HG03457 (cell line): Measurements from ENCODE around the gene MAP2K6.

ENCODE experiments used
- ATAC-seq: cut with Tn5 transposase; IDR thresholded peaks from one replicate; pipeline ENCODE4 v1.9.1; 2021; ENCODE audit warnings: moderate number of reproducible peaks; ENCODE audit not compliant: unreplicated experiment

Gene MAP2K6

DNA sequence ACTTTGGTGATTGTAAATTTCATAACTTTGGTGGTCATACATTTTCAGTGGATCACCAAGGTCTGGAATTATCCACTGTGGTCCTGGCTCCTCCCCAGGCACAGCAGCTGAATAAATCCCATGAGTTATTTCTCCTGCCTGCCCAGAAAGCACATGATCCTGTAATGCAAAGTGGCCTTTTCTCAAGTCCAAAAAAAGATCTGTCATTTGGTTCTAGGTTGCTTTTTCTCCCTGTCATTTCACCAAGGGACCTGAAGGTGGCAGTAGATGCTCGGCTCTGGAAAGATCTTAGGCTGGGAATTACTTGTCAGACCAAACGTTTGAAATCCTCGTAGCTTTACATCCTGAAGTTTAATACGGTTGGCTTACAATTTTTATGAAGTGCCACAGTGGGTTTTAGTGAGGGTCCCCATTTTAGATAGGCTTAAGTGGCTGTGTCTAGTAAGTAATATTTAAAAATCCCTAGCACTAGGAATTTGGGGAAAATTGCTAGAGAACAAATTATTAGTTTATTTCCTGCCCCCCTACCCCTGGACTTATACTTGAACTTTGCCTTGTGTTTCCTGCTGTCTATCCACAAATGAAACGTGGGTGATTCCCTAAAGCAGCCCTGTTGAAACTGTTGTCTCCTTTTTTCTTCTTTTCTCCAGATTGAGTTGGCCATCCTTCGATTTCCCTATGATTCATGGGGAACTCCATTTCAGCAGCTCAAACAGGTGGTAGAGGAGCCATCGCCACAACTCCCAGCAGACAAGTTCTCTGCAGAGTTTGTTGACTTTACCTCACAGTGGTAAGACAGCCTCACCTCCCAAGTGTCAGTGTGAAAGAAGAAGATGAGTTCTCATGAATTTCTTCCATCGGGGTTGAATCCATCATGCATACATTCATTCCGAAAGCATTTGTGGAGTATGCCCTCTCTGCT is 111.7 kb downstream of the MAP2K6 start:
- ATAC-seq: no peak

DNA sequence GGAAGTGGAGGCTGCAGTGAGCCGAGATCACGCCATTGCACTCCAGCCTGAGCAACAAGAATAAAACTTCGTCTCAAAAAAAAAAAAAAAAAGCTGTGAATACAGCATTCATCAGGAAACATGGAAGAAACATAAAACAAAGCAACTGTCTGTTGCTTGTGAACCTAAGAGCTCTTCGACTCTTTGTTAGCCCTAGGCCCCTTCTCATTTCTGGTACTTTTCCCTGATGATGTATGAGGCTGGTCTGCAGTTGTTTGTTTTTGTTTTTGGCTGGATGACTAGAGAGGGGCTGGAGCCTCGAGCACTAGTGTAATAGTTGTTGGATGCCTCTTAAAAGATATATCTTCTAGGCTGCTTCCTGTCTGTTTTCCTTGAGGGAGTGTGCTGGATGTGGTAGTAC is 113.5 kb downstream of the MAP2K6 start:
- no peak for ATAC-seq

DNA sequence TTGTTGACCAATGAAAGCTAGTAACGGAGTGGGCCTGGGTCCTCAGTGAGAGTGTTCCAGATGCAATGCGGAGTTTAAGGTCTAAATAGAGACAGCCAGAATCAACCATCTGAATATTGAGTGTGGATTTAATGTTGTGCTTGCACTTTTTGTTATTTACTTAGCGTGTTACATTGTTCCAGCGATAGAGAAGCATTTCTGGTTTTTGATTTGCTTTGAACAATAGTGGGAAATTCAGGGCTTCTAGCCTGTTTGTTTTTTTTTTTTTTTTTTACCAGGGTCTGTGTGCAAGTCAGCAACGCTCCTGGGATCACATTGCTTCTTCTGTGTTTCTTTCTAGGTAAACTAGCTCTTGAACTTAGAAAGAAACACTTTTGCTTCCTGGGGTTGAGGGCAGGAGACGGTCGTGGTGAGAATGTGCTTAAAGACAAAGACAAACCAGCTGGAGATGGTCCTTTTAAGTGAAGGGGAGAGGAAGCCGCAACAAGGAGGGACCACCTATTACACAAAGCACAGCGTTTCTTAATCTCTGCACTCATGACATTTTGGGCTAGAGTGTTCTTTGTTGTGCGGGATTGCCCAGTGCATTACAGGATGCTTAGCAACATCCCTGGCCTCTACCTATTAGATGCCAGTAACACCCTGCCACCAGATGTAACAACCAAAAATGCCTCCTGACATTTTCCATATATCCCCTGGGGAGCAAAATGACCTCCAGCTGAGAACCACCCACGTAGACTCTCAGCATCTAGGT is 119.2 kb downstream of the MAP2K6 start:
- ATAC-seq: no peak

DNA sequence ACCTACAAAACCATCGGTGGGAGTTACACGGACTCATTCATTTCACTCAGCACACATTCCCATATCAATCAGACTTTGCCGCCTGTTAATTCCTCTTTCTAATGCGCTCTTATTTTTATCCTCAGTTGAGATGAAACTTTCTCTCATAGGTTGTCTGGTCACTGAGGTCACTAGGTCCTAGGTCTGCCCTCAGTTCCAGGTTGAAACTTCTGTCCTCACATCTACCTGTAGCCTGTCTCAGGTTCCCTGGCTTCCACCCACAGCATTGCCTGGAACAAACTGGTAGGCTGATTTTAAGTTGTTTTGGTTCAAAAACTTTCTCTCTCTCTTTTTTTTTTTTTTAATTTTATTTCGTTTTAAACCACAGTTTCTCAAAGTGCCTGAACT is 119.7 kb downstream of the MAP2K6 start:
- no peak for ATAC-seq

DNA sequence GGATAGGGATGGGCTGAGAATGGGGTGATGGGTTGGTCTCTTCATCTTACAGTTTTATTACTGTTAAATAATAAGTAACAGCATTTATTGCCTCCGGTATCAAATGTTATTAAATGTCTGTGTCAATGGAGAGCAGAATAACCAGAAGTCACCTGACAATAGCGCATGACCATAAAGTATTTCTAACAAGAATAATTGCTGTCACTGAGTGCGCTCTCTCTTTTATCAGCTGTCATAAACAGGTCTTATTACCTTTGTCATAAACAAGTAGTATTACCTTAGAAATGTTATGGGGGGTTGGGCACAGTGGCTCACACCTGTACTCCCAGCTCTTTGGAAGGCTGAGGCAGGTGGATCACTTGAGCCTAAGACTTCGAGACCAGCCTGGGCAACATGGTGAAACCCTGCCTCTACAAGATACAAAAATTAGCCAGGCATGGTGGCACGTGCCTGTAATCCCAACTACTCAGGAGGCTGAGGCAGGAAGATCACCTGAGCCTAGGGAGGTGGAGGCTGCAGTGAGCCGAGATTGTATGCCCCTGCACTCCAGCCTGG is 120.6 kb downstream of the MAP2K6 start:
- ATAC-seq: no peak

DNA sequence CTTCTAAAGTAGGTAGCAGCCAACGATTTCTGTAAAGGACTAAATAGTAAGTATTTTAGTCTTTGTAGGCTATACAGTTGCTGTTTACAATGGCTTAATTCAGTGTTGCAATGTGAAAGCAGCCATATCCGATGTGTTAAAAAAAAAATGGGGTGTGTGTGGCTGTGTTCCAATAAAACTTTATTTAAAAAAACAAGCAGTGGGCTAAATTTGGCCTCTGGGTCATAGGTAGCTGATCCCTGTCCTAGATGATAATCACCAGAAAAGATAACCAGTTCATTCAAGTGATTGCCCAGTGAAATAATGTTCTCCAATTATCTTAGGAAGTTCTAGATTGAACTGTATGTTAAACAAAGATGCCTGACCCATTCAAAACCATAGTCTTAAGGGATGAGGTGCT is 124.3 kb downstream of the MAP2K6 start:
- ATAC-seq: no peak

DNA sequence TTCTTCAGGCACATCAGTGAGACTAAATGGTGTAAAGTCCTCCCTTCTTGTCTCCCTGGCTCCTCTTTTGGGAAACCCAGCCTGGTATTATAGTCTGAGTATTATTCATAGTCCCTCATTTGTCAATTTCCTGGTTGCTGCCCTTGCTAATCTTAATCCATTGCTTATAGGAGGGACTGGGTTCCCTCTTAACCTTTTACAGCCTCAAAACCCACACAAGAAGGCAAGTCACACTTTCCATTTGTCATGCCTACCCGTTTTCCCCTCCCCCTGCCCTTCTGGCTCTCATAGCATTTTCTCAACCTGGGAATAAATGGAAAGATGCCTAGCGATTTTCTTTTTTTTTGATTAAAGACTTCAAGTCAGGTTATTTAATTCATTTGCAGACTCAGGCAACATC is 124.8 kb downstream of the MAP2K6 start:
- no peak for ATAC-seq

DNA sequence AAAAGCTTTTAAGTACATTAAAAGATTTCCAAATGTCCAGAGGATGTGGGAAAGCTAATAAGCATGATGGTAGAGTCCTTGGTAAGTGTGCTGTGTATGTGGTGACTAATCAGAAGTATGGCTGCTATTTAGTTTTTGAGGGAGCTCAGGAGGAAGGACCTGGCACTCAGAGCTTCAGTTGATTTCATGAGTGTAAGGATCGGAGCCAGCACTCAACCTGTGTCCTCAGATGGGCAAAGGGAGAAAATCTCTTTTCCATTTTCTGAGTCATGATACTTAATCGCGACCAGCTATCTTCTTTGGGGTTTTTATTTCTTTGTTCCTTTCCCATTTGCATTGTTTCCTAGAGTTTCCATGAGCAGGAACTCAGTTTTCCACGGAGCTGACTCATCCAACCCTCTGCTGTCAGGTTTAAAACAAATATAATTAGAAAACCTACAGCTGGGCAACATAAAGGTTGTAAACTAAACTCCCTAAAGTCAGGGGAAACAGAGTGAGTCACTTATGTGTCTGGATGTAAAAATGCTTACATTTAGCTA is 125.4 kb downstream of the MAP2K6 start:
- ATAC-seq: no peak

DNA sequence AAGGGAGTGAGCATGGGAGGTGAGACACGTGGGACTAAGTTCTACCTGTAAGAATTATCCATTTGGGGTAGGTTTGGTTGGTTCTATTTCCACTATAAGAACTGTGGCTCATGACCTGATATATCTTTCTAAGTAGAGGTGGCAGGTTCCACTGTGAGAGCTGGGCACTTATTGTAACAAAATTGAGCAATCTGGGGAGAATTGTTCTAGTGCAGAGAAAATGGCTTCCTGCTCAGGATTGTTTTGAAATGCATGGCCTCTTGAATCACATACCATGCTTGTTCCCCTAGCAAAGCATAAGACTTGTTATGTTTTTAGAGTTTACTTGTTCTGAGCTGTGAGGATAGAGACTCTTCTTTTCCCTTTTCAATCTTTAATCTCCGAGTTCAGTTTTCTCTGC is 125.9 kb downstream of the MAP2K6 start:
- no peak for ATAC-seq

DNA sequence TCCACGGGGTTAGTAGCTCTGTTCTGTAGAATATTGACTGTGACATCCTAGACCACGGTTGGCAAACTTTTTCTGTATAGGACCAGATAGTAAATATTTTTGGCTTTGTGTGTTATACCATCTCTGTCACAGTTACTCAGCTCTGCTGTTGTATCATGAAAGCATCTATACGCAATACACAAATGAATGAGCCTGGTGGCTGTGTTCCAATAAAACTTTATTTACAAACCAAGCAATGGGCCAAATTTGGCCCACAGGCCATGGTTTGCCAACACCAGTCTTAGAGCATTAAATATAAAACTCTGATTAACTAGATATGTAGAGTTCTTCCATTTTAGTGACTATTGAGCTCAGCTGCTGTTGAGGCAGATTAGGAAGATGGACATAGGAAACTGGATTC is 132.7 kb downstream of the MAP2K6 start:
- ATAC-seq: no peak

DNA sequence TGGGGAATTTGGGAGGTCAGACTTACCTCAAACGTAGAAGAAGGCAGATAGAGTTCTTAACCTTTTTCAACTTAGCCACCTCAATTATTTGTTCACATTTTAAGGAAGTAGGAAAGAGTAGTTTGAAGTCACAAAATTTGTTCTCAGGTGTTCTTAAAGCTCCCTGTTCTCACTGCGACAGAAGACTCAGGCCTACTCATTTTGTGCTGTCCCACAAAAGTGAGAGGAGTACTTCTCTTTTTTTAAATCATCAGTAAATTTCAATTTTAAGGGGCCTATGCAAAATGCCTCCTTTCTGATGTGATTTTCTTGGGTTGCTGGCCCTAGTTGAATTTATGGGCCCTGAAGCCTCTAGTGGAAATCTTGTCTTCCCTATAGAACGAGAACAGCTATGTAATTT is 133.4 kb downstream of the MAP2K6 start:
- no peak for ATAC-seq

DNA sequence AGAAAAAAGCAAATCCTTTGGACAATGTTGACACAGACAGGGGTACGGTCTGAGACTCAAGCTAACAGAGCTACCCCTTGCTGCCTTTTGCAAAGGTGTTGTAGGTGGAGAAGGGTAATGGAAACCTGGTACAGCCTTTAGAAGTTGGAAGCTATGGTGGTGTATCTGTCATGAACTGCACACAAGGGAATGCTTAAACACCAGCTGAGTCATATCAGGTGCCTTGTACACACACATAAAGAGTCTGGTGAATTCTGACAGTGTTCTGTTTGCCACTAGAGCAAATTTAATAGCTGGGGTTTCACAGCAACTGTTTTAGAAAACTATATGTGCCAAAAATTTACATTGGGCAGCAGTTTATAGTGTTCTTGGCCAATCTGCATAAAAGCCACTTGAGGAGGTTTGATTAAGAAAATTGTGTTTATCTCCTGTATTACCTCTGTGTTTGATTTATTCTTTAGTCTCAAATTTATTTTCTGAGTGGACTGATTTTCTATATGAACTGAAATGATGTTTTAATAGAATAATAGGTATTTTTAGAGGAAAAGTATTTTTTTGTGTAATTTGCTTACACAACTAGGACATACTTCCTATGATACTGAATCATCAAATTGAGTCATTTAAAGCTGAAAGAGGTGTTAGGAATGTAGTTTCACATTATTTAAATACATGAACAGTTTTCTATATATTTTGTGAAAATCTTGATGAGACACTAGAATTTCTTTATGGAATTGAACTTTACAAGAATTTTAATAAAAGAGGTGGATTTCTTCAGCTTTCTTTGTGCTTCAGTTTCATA is 136.9 kb downstream of the MAP2K6 start:
- ATAC-seq: no peak

DNA sequence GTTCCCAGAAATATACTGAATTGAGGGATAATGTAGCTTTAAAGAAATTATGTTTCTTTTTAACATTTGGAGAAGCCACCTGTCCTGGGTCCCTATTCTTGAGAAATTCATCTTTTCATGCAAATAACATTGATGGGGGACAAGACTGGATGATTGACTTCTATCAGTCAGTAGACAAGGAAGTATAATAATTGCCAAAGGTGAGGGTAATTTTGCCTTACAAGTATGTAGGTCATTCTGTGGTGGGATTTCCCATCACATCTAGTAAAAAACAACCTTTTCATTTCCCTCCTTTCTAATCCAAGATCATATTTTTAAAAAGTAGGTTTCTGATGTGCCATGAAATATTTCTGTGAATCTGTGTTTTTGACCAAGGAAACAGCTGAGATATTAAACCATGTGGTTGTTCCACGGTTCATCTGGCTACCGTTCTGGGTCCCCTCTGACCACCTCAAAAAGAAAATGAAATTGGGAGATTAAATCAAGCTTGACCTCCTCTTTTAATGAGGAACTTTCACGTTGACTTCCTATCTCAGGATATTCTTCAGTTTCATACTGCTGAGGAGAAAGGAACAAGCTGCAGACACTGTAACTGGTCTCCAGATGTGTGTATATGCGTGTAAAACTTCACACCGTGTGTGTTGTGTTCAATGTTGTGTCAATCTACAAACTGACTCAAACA is 138.6 kb downstream of the MAP2K6 start:
- no peak for ATAC-seq

DNA sequence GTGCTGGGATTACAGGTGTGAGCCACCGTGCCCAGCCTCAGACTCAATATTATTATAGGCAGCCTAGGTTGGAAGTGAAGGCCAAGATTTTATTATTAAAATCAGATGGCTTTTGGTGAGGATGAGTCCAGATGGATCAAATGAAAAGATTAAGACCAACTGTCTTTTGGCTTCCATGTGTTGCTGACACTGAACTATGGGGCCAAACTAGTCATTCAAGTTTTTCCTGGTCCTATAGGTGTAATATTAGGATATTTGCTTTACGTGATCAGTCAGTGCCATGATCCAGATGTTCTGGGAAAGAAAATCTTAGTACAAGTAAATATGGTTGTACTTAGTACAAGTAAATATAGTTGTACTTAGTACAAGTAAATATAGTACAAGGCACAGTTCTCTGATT is 140.6 kb downstream of the MAP2K6 start:
- no peak for ATAC-seq

DNA sequence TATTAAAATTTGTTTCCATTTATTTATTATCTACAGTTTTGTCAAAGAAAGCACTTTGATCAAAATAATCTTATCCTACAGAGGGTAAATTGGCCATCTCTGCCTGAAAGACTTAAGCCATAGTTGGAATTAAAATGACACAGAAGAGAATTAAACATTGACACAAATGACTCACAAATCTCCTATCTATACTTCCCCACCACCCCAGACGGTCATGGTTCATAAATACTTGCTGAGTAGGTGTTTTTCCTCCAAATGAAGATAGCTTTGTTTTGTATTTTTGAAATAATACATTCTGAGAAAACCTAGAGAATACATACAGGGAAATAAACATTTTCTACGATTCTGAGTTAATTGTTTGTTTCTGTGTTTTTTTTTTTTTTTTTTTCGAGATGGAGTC is 142.8 kb downstream of the MAP2K6 start:
- ATAC-seq: no peak

DNA sequence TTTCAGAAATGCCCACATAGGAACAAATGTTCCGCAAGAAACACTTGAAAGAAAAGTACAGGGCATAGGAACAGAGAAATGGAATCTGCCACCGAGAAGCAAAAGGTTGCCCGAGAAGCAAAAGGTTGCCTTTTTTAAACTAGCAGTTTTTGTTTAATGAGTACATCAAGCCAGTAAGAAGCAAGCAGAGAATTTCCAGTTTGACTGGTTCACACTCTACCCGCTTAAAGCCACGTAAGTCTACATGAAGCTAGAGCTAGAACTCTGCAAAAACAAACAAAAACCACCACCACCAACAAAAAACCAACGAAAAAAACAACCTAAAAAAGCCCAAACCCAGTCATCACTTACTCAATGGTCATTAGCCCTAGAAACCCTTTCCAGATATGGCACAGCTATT is 144.3 kb downstream of the MAP2K6 start:
- ATAC-seq: no peak

DNA sequence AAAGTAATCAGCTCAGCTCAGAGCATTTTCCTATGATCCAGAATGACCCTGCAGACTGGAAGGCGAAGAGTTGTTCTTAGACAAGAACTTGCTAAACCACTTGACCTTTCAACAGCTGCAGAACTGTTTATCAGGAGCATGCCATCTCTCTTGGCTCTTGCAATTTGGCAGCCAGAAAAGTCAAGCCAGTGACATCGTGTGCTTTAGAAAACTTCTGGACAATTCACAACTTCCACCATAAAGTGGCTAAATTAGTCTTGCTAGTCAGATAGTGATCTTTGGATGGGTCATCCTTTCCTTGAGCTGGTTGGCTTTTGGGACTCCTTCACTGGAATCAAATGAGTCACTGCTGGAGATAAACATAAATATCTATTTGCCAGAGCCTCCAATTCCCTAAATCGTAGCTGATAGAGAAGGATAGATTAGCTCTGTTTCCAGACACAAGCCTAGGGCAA is 146.5 kb downstream of the MAP2K6 start:
- ATAC-seq: no peak

DNA sequence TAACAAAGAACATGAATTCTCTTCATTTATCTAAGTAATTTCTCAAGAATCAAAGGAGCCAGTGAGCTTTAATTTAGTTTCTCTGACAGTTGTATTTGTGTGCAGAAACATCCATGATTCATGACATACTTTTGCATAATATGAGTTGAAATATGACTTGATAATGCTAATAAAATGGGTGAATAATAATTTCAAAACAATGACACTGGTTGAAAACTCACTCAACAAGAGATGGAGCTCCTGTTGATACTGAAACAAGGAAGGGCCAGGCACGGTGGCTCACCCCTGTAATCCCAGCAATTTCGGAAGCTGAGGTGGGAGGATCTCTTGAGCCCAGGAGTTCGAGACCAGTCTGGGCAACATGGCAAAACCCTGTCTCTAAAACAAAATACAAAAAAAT is 147.0 kb downstream of the MAP2K6 start:
- ATAC-seq: no peak

DNA sequence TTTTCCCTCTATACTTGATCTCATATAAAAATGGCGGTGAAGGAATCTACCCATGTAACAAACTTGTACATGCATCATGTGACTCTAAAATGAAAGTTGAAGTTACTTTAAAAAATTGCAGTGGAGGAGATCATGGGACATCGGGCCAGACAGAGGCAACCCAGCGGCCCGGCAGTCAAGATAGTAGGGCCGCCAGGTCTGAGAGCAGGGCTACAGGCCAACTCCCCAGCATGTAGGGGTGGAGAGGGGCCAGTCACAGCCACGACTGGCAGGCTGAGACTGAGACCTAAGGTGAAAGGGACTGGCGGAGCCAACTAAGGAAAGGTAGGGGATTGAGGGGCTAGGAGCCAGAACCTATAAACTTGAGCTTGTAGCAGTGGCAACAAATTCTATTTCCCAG is 150.9 kb downstream of the MAP2K6 start:
- no peak for ATAC-seq

DNA sequence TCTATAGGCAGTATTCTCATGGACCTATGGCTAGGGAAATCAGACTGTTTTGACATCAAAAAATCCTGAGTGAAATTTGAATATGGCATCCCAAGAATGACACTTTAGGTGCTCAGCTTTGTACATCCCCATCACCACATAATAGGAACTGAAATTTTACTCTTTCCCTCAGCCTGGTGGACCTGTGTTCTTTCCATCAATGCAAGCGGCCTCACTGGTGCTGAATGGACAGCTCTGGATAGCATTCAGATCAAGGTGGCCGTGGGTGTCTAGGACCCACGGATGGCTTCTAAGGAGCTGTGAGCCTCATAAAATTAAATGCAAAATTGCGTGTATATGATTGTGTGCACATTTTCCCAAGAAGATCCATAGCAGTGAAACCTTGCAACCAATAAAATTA is 152.6 kb downstream of the MAP2K6 start:
- no peak for ATAC-seq
